GM12874 (cell line): ENCODE measurements around the gene KIAA1586.

Source experiments
- TF ChIP-seq, protein P1 (sequence below): IDR thresholded peaks from 2 replicates; pipeline ENCODE4 v1.5.1; 2011; ENCODE audit warnings: low read depth, mild to moderate bottlenecking, control low read depth, low read length, moderate library complexity; ENCODE audit not compliant: insufficient read depth

The KIAA1586 gene

GRCh38 chr6:57017841-57018240, 28.7 kb upstream of the KIAA1586 start:
- TF ChIP-seq, protein P1, sequence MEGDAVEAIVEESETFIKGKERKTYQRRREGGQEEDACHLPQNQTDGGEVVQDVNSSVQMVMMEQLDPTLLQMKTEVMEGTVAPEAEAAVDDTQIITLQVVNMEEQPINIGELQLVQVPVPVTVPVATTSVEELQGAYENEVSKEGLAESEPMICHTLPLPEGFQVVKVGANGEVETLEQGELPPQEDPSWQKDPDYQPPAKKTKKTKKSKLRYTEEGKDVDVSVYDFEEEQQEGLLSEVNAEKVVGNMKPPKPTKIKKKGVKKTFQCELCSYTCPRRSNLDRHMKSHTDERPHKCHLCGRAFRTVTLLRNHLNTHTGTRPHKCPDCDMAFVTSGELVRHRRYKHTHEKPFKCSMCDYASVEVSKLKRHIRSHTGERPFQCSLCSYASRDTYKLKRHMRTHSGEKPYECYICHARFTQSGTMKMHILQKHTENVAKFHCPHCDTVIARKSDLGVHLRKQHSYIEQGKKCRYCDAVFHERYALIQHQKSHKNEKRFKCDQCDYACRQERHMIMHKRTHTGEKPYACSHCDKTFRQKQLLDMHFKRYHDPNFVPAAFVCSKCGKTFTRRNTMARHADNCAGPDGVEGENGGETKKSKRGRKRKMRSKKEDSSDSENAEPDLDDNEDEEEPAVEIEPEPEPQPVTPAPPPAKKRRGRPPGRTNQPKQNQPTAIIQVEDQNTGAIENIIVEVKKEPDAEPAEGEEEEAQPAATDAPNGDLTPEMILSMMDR, result no peak

- TF ChIP-seq, protein P1, result no peak
These were observed 27.1 kb upstream of the KIAA1586 start for GRCh38 chr6:57019434-57019833.

GRCh38 chr6:57021086-57021720, 25.3 kb upstream of the KIAA1586 start:
- TF ChIP-seq, protein P1, result peak; percentile 20; the same call in 1 of the 2 replicates

GRCh38 chr6:57024321-57024720, 22.2 kb upstream of the KIAA1586 start:
- TF ChIP-seq, protein P1, result no peak

DNA sequence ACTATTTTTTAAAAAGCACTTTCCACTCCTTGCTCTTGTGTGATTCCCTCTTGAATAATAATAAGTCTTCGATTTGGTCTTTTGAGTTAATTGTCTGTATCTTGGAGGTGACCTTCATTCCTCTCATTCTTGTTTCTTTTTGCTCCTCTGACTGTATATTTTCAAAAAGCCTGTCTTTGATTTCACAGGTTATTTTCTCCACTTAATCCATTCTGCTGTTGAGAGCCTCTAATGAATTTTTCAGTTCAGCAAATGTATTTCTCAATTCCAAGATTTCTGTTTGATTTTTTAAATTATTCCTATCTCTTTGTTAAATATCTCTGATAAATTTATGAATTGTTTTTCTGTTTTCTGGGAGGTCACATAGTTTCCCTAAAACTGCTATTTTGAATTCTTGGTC, 21.7 kb upstream of the KIAA1586 start:
- TF ChIP-seq, protein P1, result no peak

DNA sequence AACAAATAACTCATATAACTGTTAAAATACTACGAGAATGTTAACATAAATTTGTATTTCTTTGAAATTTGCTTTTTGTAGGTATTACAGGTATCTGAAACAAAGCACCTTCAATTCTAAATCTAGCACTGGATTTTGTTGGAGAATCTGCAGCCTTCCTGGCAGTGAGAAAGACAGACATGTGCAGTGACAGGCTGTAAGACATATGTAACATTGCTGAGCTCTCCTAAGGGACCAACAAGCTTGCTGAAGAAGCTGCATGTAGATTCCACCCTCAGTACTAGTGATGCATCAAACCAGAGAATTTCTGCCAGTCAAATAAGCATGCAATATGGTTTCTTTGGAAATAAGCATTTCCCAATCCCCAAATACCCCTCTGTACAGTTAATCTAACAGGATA, 20.5 kb upstream of the KIAA1586 start:
- TF ChIP-seq, protein P1, result no peak

DNA sequence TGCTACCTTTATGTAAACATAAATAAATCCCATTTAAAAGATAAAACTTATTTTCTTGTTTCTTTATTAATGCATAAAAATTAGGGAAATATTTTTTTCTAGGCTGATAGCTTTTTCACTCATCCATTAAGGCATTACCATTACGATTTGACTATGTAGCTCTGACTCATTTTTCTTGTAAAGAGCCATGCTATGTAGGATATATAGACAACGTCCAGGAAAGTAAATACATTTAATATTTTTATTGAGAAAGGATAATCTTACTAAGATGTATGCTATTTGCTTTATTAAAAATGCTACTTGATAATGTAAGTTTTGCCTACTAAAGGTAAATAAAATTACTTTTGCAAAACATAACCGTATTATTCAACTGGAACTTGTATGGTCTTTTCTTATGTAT, 19.2 kb upstream of the KIAA1586 start:
- TF ChIP-seq, protein P1, result no peak

- TF ChIP-seq, protein P1, result no peak
These were observed 17.3 kb upstream of the KIAA1586 start for GRCh38 chr6:57029213-57029612.
